ENCODE measurements around the gene SLC10A7. TPM values are rescaled to one million over a fixed set of nuclear protein-coding genes. Genes with fewer than 3 reads are reported as not detected.

SLC10A7 gene
- total RNA-seq, 1 donor from 2014 or later: 8.9 TPM

GRCh38 chr4:146271466-146271865 is 250.3 kb downstream of the SLC10A7 start:
- H3K27ac Mint-ChIP-seq (ENCODE audit: unreplicated experiment): no peak overlapping the region
- H3K9ac ChIP-seq (ENCODE audit: low read length): no peak overlapping the region

DNA sequence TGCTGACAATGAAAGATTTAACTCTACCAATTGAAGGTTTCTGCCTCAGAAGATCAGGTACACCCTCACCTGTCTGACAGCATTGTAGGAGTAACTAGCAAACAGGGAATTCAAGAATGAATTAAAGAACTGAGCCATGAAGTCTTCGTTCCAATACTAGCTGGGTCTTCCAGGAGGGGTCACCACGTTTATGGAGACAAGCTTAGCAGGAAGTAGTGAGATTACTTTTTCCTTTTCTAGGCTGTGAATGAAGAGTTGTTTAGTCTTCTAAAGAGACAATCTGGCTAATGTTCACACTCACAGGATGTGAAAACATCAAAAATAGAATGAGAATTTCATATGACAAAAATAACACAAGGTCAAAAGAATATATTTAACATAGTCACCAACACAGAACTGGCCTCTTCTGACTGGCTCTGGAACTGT is 252.5 kb downstream of the SLC10A7 start:
- no peaks in the 10 kb centered on the region for H3K4me1 ChIP-seq (ENCODE audit: insufficient read depth, low read length)
- H3K4me2 ChIP-seq (ENCODE audit: low read length): no peak overlapping the region
- H3K27me3 ChIP-seq (ENCODE audit: insufficient read depth, low read length): no peaks in the 10 kb centered on the region
- no peak overlapping the region for H3K27ac ChIP-seq (ENCODE audit: low read depth, low read length)
- no peak overlapping the region for H3K9ac ChIP-seq (ENCODE audit: low read length)
- H2AFZ ChIP-seq (ENCODE audit: low read depth, low read length): no peak overlapping the region
- no peaks in the 10 kb centered on the region for H3K36me3 ChIP-seq (ENCODE audit: insufficient read depth, low read length)
- H3K4me3 ChIP-seq (ENCODE audit: insufficient read depth, low read depth, low read length): no peak overlapping the region
- H4K20me1 ChIP-seq (ENCODE audit: insufficient read depth, low read length): no peaks in the 10 kb centered on the region
- no peaks in the 10 kb centered on the region for H3K79me2 ChIP-seq (ENCODE audit: insufficient read depth, low read length)
- Mint-ChIP-seq H3K27me3 (ENCODE audit: low read depth, unreplicated experiment) (no peaks in the 10 kb centered on the region), H3K36me3 (ENCODE audit: low read depth, unreplicated experiment) (peaks cover 2% of the 10 kb centered on the region), H3K4me3 (ENCODE audit: unreplicated experiment) (no peak overlapping the region), H3K9me3 (ENCODE audit: unreplicated experiment) (no peaks in the 10 kb centered on the region), H3K27ac (ENCODE audit: unreplicated experiment) (no peak overlapping the region), H3K4me1 (ENCODE audit: low read depth, unreplicated experiment) (no peaks in the 10 kb centered on the region)
- DNase-seq (ENCODE audit: low read depth) (no peak), FAIRE-seq (peak; percentile 32)
- H3K9me3 ChIP-seq (ENCODE audit: insufficient read depth, low read depth, low read length): no peaks in the 10 kb centered on the region
- TF ChIP-seq, protein P1, sequence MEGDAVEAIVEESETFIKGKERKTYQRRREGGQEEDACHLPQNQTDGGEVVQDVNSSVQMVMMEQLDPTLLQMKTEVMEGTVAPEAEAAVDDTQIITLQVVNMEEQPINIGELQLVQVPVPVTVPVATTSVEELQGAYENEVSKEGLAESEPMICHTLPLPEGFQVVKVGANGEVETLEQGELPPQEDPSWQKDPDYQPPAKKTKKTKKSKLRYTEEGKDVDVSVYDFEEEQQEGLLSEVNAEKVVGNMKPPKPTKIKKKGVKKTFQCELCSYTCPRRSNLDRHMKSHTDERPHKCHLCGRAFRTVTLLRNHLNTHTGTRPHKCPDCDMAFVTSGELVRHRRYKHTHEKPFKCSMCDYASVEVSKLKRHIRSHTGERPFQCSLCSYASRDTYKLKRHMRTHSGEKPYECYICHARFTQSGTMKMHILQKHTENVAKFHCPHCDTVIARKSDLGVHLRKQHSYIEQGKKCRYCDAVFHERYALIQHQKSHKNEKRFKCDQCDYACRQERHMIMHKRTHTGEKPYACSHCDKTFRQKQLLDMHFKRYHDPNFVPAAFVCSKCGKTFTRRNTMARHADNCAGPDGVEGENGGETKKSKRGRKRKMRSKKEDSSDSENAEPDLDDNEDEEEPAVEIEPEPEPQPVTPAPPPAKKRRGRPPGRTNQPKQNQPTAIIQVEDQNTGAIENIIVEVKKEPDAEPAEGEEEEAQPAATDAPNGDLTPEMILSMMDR (IDR thresholded peaks at IDR 0.05; ENCODE audit: insufficient read depth, low read depth, low read length): no peak

More at GRCh38 chr4:146271466-146271865, 250.3 kb downstream of the SLC10A7 start:
- Mint-ChIP-seq H3K36me3 (ENCODE audit: low read depth, unreplicated experiment) (peaks cover 2% of the 10 kb centered on the region), H3K27me3 (ENCODE audit: low read depth, unreplicated experiment) (no peaks in the 10 kb centered on the region), H3K4me3 (ENCODE audit: unreplicated experiment) (no peak overlapping the region), H3K4me1 (ENCODE audit: low read depth, unreplicated experiment) (no peaks in the 10 kb centered on the region), H3K9me3 (ENCODE audit: unreplicated experiment) (no peaks in the 10 kb centered on the region)
- Histone ChIP-seq H3K79me2 (ENCODE audit: insufficient read depth, low read length) (no peaks in the 10 kb centered on the region), H3K27me3 (ENCODE audit: insufficient read depth, low read length) (no peaks in the 10 kb centered on the region), H3K36me3 (ENCODE audit: insufficient read depth, low read length) (no peaks in the 10 kb centered on the region), H3K27ac (ENCODE audit: low read depth, low read length) (no peak overlapping the region), H3K4me1 (ENCODE audit: insufficient read depth, low read length) (no peaks in the 10 kb centered on the region), H2AFZ (ENCODE audit: low read depth, low read length) (no peak overlapping the region), H3K4me2 (ENCODE audit: low read length) (no peak overlapping the region), H3K4me3 (ENCODE audit: insufficient read depth, low read depth, low read length) (no peak overlapping the region), H3K9me3 (ENCODE audit: insufficient read depth, low read depth, low read length) (no peaks in the 10 kb centered on the region), H4K20me1 (ENCODE audit: insufficient read depth, low read length) (no peaks in the 10 kb centered on the region)
- DNase-seq (ENCODE audit: low read depth) (no peak), FAIRE-seq (no peak)
- no peak for TF ChIP-seq EZH2 (IDR thresholded peaks at IDR 0.05; ENCODE audit: insufficient read depth, low read length)
- TF ChIP-seq, protein P1 (IDR thresholded peaks at IDR 0.05; ENCODE audit: insufficient read depth, low read depth, low read length): no peak

- H3K27me3 ChIP-seq (ENCODE audit: insufficient read depth, low read length): no peaks in the 10 kb centered on the region
- no peaks in the 10 kb centered on the region for H3K79me2 ChIP-seq (ENCODE audit: insufficient read depth, low read length)
- H3K9me3 ChIP-seq (ENCODE audit: insufficient read depth, low read depth, low read length): no peaks in the 10 kb centered on the region
- H3K27me3 Mint-ChIP-seq (ENCODE audit: low read depth, unreplicated experiment): no peaks in the 10 kb centered on the region
- no peak overlapping the region for H3K27ac ChIP-seq (ENCODE audit: low read depth, low read length)
- no peaks in the 10 kb centered on the region for H3K36me3 ChIP-seq (ENCODE audit: insufficient read depth, low read length)
- FAIRE-seq (no peak), DNase-seq (ENCODE audit: low read depth) (no peak)
- H3K36me3 Mint-ChIP-seq (ENCODE audit: low read depth, unreplicated experiment): peaks cover 2% of the 10 kb centered on the region
- H4K20me1 ChIP-seq (ENCODE audit: insufficient read depth, low read length): no peaks in the 10 kb centered on the region
- H3K9me3 Mint-ChIP-seq (ENCODE audit: unreplicated experiment): no peaks in the 10 kb centered on the region
- H3K9ac ChIP-seq (ENCODE audit: low read length): no peak overlapping the region
- H3K27ac Mint-ChIP-seq (ENCODE audit: unreplicated experiment): no peak overlapping the region
- no peak for TF ChIP-seq EZH2 (IDR thresholded peaks at IDR 0.05; ENCODE audit: insufficient read depth, low read length)
- no peak overlapping the region for H2AFZ ChIP-seq (ENCODE audit: low read depth, low read length)
- H3K4me1 ChIP-seq (ENCODE audit: insufficient read depth, low read length): no peaks in the 10 kb centered on the region
- no peak overlapping the region for H3K4me3 ChIP-seq (ENCODE audit: insufficient read depth, low read depth, low read length)
- no peak overlapping the region for H3K4me3 Mint-ChIP-seq (ENCODE audit: unreplicated experiment)
- no peak overlapping the region for H3K4me2 ChIP-seq (ENCODE audit: low read length)
- H3K4me1 Mint-ChIP-seq (ENCODE audit: low read depth, unreplicated experiment): no peaks in the 10 kb centered on the region
Measured at GRCh38 chr4:146267826-146268225, 253.9 kb downstream of the SLC10A7 start.
